GM18507 (cell line): ENCODE results near the gene SPESP1.

Experiments used
- DNase-seq: peaks from one replicate; pipeline ENCODE4 v3.0.0; 2011; ENCODE audit warnings: low read depth; ENCODE audit not compliant: insufficient read length; ENCODE audit errors: extremely low spot score
- FAIRE-seq: peaks from 2 replicates; lab custom pipeline; 2011; peaks lifted over from hg19 to GRCh38; lab: Jason Lieb, UNC

SPESP1 gene

GRCh38 chr15:68989541-68990230 lies 59.4 kb downstream of the SPESP1 start:
- no peak for FAIRE-seq
- no peak for DNase-seq

GRCh38 chr15:68990231-68990991 lies 60.1 kb downstream of the SPESP1 start:
- DNase-seq: no peak

GRCh38 chr15:68990992-68991500 lies 60.7 kb downstream of the SPESP1 start:
- FAIRE-seq (no peak), DNase-seq (no peak)

More at GRCh38 chr15:68990231-68990991, 60.1 kb downstream of the SPESP1 start:
- no peak for FAIRE-seq

GRCh38 chr15:68991723-68992122 lies 61.4 kb downstream of the SPESP1 start:
- FAIRE-seq (no peak), DNase-seq (no peak)

- no peak for FAIRE-seq
Observed at GRCh38 chr15:68992696-68993095, 62.4 kb downstream of the SPESP1 start.

GRCh38 chr15:68993276-68993675 lies 63.0 kb downstream of the SPESP1 start:
- no peak for DNase-seq
- FAIRE-seq: no peak

More at GRCh38 chr15:68992696-68993095, 62.4 kb downstream of the SPESP1 start:
- no peak for DNase-seq

- DNase-seq (no peak), FAIRE-seq (no peak)
Observed at GRCh38 chr15:68994149-68994548, 63.8 kb downstream of the SPESP1 start.

GRCh38 chr15:68994981-68995761 lies 64.8 kb downstream of the SPESP1 start:
- DNase-seq: no peak
- no peak for FAIRE-seq
